ENCODE data around the gene GRID1.

The GRID1 gene

GRCh38 chr10:86233131-86233530, 133.5 kb downstream of the GRID1 start:
- Mint-ChIP-seq H3K27ac (no peak overlapping the region), H3K4me3 (no peak overlapping the region), H3K4me1 (peaks cover 15% of the 10 kb centered on the region), H3K9me3 (peaks cover 12% of the 10 kb centered on the region), H3K36me3 (ENCODE audit: low read depth) (no peaks in the 10 kb centered on the region), H3K27me3 (ENCODE audit: low read depth) (peaks cover 7% of the 10 kb centered on the region)
- no peak for TF ChIP-seq CTCF (IDR thresholded peaks at IDR 0.05; ENCODE audit: unreplicated experiment in 3 of 3)

- Mint-ChIP-seq H3K9me3 (peaks cover 9% of the 10 kb centered on the region), H3K27ac (no peak overlapping the region), H3K4me3 (no peak overlapping the region), H3K27me3 (ENCODE audit: low read depth) (peaks cover 7% of the 10 kb centered on the region), H3K36me3 (ENCODE audit: low read depth) (no peaks in the 10 kb centered on the region), H3K4me1 (peaks cover 15% of the 10 kb centered on the region)
- no peak for TF ChIP-seq CTCF (IDR thresholded peaks at IDR 0.05; ENCODE audit: unreplicated experiment in 3 of 3)
Observed at GRCh38 chr10:86232644-86233043, 134.0 kb downstream of the GRID1 start.

- no peak for TF ChIP-seq CTCF (IDR thresholded peaks at IDR 0.05; ENCODE audit: unreplicated experiment in 3 of 3)
- Mint-ChIP-seq H3K27me3 (ENCODE audit: low read depth) (peaks cover 7% of the 10 kb centered on the region), H3K9me3 (peaks cover 5% of the 10 kb centered on the region), H3K4me3 (no peak overlapping the region), H3K36me3 (ENCODE audit: low read depth) (no peaks in the 10 kb centered on the region), H3K4me1 (peaks cover 15% of the 10 kb centered on the region), H3K27ac (no peak overlapping the region)
Observed at GRCh38 chr10:86231796-86232560, 134.6 kb downstream of the GRID1 start.

- Mint-ChIP-seq H3K4me3 (no peak overlapping the region), H3K27me3 (ENCODE audit: low read depth) (peaks cover 7% of the 10 kb centered on the region), H3K27ac (no peak overlapping the region), H3K4me1 (peaks cover 14% of the 10 kb centered on the region), H3K9me3 (no peaks in the 10 kb centered on the region), H3K36me3 (ENCODE audit: low read depth) (no peaks in the 10 kb centered on the region)
- TF ChIP-seq CTCF (IDR thresholded peaks at IDR 0.05; ENCODE audit: unreplicated experiment in 3 of 3), result no peak
Observed at GRCh38 chr10:86230557-86231180, 135.9 kb downstream of the GRID1 start.

- no peak overlapping the region for H3K27ac Mint-ChIP-seq
- peaks cover 7% of the 10 kb centered on the region for H3K27me3 Mint-ChIP-seq (ENCODE audit: low read depth)
- H3K36me3 Mint-ChIP-seq (ENCODE audit: low read depth), result no peaks in the 10 kb centered on the region
- H3K9me3 Mint-ChIP-seq, result no peaks in the 10 kb centered on the region
- H3K4me3 Mint-ChIP-seq, result no peak overlapping the region
- H3K4me1 Mint-ChIP-seq, result peaks cover 14% of the 10 kb centered on the region
- TF ChIP-seq CTCF (IDR thresholded peaks at IDR 0.05; ENCODE audit: unreplicated experiment in 3 of 3), result no peak
Observed at GRCh38 chr10:86229811-86230556, 136.6 kb downstream of the GRID1 start.

Measured in nephron (organoid).